NCI-H2107 treated with DMSO at 0.1 percent for 48 hours (cell line): ENCODE data around the gene CDK1.

Source experiments
- DNase-seq: peaks from one replicate; lab custom pipeline; 2025; ENCODE audit not compliant: unreplicated experiment; lab: John Stamatoyannopoulos, UW

Gene CDK1

GRCh38 chr10:60778214-60778970, at the start of gene CDK1:
Gene CDK1, plus strand, starts transcription at chr10:60778478. Its CDS starts 1,688 bp downstream, at chr10:60780166.
- peak; percentile 95 for DNase-seq

- DNase-seq = no peak
Measured at GRCh38 chr10:60729106-60729505, 49.2 kb upstream of the CDK1 start.

- DNase-seq = no peak
Measured at GRCh38 chr10:60731134-60731885, 47.0 kb upstream of the CDK1 start.

GRCh38 chr10:60732198-60732806, 46.0 kb upstream of the CDK1 start:
- no peak for DNase-seq

- DNase-seq = no peak
Measured at GRCh38 chr10:60732807-60733516, 45.3 kb upstream of the CDK1 start.

GRCh38 chr10:60733517-60733822, 44.8 kb upstream of the CDK1 start:
- no peak for DNase-seq

- DNase-seq = no peak
Measured at GRCh38 chr10:60733826-60734225, 44.5 kb upstream of the CDK1 start.

- DNase-seq = no peak
Measured at GRCh38 chr10:60734226-60734625, 44.1 kb upstream of the CDK1 start.

GRCh38 chr10:60735244-60735643, 43.0 kb upstream of the CDK1 start:
- DNase-seq = peak; percentile 7

GRCh38 chr10:60737242-60737641, 41.0 kb upstream of the CDK1 start:
- peak; percentile 23 for DNase-seq

GRCh38 chr10:60739558-60739957, 38.7 kb upstream of the CDK1 start:
- no peak for DNase-seq

- no peak for DNase-seq
Measured at GRCh38 chr10:60742512-60742911, 35.8 kb upstream of the CDK1 start.

- no peak for DNase-seq
Measured at GRCh38 chr10:60747817-60748469, 30.3 kb upstream of the CDK1 start.

GRCh38 chr10:60753152-60753551, 25.1 kb upstream of the CDK1 start:
- no peak for DNase-seq

GRCh38 chr10:60753817-60754216, 24.5 kb upstream of the CDK1 start:
- no peak for DNase-seq

GRCh38 chr10:60757420-60757895, 20.8 kb upstream of the CDK1 start:
- no peak for DNase-seq

- DNase-seq = no peak
Measured at GRCh38 chr10:60759181-60759580, 19.1 kb upstream of the CDK1 start.

- no peak for DNase-seq
Measured at GRCh38 chr10:60760711-60761210, 17.5 kb upstream of the CDK1 start.

- DNase-seq = no peak
Measured at GRCh38 chr10:60762554-60762953, 15.7 kb upstream of the CDK1 start.

- no peak for DNase-seq
Measured at GRCh38 chr10:60767424-60767823, 10.9 kb upstream of the CDK1 start.

- DNase-seq = no peak
Measured at GRCh38 chr10:60769406-60769805, 8.9 kb upstream of the CDK1 start.
